Measurements from ENCODE around the gene GSTA1. TPM values are rescaled to one million over a fixed set of nuclear protein-coding genes. Genes with fewer than 3 reads are reported as not detected.
"Not testable (repeated sequence)": the region's sequence is repeated elsewhere in the genome, so short reads cannot be mapped to it uniquely, and the experiment has no call there.

Gene GSTA1
- total RNA-seq, 1 donor from 2014 or later: not detected

GRCh38 chr6:52767658-52768057 lies 36.0 kb downstream of the GSTA1 start:
- DNase-seq (ENCODE audit: missing footprints): not testable (repeated sequence)

GRCh38 chr6:52763322-52763916 lies 40.2 kb downstream of the GSTA1 start, which contains the start of gene GSTA2:
Gene GSTA2, minus strand, starts transcription at chr6:52763475. Its CDS starts 5,528 bp downstream, at chr6:52757947.
- intact Hi-C loops (cut with DNase I); ATAC-seq; DNase-seq (ENCODE audit: missing footprints): not testable (repeated sequence)

More at GRCh38 chr6:52767658-52768057, 36.0 kb downstream of the GSTA1 start:
- intact Hi-C loops (cut with DNase I); ATAC-seq: not testable (repeated sequence)

GRCh38 chr6:52761673-52762491 lies 41.7 kb downstream of the GSTA1 start:
- ATAC-seq; DNase-seq (ENCODE audit: missing footprints); intact Hi-C loops (cut with DNase I): not testable (repeated sequence)

GRCh38 chr6:52760105-52760765 lies 43.4 kb downstream of the GSTA1 start:
- intact Hi-C loops (cut with DNase I): no loop called here
- ATAC-seq: no peak
- DNase-seq (ENCODE audit: missing footprints): no peak

GRCh38 chr6:52759085-52759484 lies 44.5 kb downstream of the GSTA1 start:
- DNase-seq (ENCODE audit: missing footprints): no peak
- ATAC-seq: no peak

GRCh38 chr6:52757651-52758338 lies 45.8 kb downstream of the GSTA1 start:
- DNase-seq (ENCODE audit: missing footprints); ATAC-seq; intact Hi-C loops (cut with DNase I): not testable (repeated sequence)

More at GRCh38 chr6:52759085-52759484, 44.5 kb downstream of the GSTA1 start:
- intact Hi-C loops (cut with DNase I): no loop called here

DNA sequence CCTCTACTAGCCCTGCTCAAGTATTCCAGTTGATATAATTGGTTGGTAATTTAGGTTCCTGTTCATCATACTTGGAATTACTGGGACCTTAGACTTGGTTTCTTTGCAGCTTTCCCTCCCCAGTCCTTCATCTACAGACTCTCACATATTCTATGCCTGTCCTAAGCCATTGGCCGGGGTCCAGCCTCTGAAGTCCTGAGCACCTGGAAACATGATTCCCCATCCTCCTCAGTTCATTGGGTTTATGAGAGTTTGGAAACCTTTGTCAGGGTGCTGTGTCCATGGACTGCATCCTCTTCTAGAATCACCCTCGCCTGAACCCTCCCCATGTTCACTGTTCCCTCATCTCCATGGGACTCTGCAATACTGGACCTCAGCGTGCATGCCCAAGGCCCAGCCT lies 49.2 kb downstream of the GSTA1 start:
- intact Hi-C loops (cut with DNase I): no loop called here
- ATAC-seq (no peak), DNase-seq (ENCODE audit: missing footprints) (no peak)

GRCh38 chr6:52753137-52753536 lies 50.5 kb downstream of the GSTA1 start:
- intact Hi-C loops (cut with DNase I); ATAC-seq: not testable (repeated sequence)

GRCh38 chr6:52752310-52752709 lies 51.3 kb downstream of the GSTA1 start:
- intact Hi-C loops (cut with DNase I): no loop called here

More at GRCh38 chr6:52753137-52753536, 50.5 kb downstream of the GSTA1 start:
- not testable (repeated sequence) for DNase-seq (ENCODE audit: missing footprints)

GRCh38 chr6:52749556-52750152 lies 54.0 kb downstream of the GSTA1 start:
- DNase-seq (ENCODE audit: missing footprints): no peak
- no peak for ATAC-seq
- intact Hi-C loops (cut with DNase I): no loop called here

More at GRCh38 chr6:52752310-52752709, 51.3 kb downstream of the GSTA1 start:
- ATAC-seq (no peak), DNase-seq (ENCODE audit: missing footprints) (no peak)

- intact Hi-C loops (cut with DNase I); DNase-seq (ENCODE audit: missing footprints); ATAC-seq: not testable (repeated sequence)
These were observed 56.3 kb downstream of the GSTA1 start for GRCh38 chr6:52747301-52747700.

GRCh38 chr6:52746213-52746612 lies 57.4 kb downstream of the GSTA1 start:
- no peak for DNase-seq (ENCODE audit: missing footprints)
- intact Hi-C loops (cut with DNase I): no loop called here
- no peak for ATAC-seq

DNA sequence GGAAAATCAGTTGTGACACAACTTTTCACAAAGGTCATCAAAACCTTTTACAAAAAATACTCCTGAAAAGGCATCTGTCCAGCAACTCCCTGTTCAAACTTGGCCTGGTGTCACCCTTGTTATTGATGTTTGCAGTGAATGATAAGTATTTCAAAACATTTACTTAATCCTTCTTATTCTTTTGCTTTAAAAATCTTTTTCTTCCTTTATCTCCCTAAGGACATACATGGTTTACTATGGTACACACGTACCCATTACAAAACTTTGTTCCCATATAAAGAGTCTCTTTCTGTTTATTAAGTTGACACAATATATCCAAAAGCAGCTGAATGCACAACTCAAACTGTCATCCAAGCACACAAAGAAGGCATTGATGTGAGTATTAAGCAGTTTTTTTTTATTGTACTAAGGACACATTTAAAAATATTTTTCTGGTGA lies 57.8 kb downstream of the GSTA1 start:
- DNase-seq (ENCODE audit: missing footprints) (no peak), ATAC-seq (no peak)
- intact Hi-C loops (cut with DNase I): no loop called here

DNA sequence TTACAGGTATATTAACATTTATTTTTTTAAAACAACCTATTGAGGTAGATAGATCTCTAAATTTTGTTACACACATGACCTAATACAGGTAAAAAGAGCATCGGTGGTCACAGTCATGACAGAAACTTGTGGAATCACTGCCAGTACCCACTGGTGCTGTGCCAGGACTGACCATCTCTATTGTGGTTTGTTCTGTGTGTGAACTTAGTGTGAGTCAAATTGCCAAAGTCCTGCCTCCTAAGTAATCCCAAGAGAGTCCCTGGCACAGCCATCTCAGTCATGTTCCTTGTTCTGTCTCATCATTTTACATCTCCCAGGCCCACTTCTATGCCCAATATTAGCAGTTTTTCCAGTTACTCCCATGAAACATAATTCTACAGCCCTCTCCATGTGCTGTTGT lies 61.7 kb downstream of the GSTA1 start:
- no peak for DNase-seq (ENCODE audit: missing footprints)
- ATAC-seq: no peak
- intact Hi-C loops (cut with DNase I): no loop called here
